ENCODE data around the gene PMM1.

PMM1 gene

DNA sequence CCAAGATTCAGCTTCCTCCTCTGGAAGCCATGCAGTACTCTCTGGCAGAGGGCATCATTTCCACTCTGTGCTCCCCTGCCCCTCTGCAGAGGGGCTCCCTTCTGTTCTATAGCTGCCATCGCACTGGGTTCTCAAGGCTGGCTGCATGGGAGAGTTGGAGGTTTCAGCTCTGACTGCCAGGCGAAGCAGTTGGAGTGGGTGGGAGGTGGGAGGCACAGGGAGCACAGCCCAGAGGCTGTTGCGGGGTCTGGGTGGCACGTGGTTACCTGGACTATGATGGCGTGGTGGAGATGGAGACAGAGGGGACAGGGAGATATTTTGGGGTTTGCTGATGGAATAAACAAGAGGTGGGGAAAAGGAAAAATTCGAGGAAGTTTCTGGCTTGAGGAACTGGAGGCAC, 4.8 kb downstream of the PMM1 start:
- TF ChIP-seq, protein P1, sequence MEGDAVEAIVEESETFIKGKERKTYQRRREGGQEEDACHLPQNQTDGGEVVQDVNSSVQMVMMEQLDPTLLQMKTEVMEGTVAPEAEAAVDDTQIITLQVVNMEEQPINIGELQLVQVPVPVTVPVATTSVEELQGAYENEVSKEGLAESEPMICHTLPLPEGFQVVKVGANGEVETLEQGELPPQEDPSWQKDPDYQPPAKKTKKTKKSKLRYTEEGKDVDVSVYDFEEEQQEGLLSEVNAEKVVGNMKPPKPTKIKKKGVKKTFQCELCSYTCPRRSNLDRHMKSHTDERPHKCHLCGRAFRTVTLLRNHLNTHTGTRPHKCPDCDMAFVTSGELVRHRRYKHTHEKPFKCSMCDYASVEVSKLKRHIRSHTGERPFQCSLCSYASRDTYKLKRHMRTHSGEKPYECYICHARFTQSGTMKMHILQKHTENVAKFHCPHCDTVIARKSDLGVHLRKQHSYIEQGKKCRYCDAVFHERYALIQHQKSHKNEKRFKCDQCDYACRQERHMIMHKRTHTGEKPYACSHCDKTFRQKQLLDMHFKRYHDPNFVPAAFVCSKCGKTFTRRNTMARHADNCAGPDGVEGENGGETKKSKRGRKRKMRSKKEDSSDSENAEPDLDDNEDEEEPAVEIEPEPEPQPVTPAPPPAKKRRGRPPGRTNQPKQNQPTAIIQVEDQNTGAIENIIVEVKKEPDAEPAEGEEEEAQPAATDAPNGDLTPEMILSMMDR (IDR thresholded peaks at IDR 0.05; ENCODE audit: poor library complexity, severe bottlenecking): no peak
- no peak for DNase-seq (ENCODE audit: low spot score)
- ATAC-seq (ENCODE audit: low read depth): no peak
- H3K36me3 ChIP-seq (ENCODE audit: low read depth): no peaks in the 10 kb centered on the region; the same call in 1 of the 2 replicates
- H3K4me1 ChIP-seq (ENCODE audit: insufficient read depth, poor library complexity, severe bottlenecking): peaks cover 3% of the 10 kb centered on the region
- no peaks in the 10 kb centered on the region for H3K9me3 ChIP-seq (ENCODE audit: severe bottlenecking)
- H3K27me3 ChIP-seq (ENCODE audit: insufficient read depth, poor library complexity, severe bottlenecking): no peaks in the 10 kb centered on the region
- no peak overlapping the region for H3K27ac ChIP-seq (ENCODE audit: poor library complexity, severe bottlenecking)
- H3K4me3 ChIP-seq (ENCODE audit: severe bottlenecking): no peak overlapping the region

DNA sequence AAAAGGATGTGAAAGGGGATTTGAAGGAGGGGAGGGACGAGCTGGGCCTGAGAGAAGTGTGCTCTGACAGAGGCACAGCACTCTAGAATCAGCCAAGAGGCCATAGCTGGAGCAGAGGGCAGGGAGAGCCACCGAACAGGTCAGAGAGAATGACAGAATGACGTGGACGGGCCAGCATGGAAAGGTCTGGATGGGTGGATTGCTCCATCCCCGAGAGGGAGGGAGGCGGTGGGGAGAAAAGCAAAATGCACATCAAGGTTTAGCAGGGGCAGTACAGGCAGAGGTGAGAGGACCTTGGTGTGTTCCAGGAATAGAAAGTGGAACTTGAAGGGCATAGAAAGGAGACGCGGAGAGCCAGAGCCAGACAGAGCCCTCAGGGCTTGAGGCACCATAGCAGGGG, 6.9 kb downstream of the PMM1 start:
- DNase-seq (ENCODE audit: low spot score) (no peak), ATAC-seq (ENCODE audit: low read depth) (no peak)
- no peak overlapping the region for H3K4me3 ChIP-seq (ENCODE audit: severe bottlenecking)
- H3K27me3 ChIP-seq (ENCODE audit: insufficient read depth, poor library complexity, severe bottlenecking): no peaks in the 10 kb centered on the region
- H3K36me3 ChIP-seq (ENCODE audit: low read depth): no peaks in the 10 kb centered on the region; the same call in 1 of the 2 replicates
- H3K9me3 ChIP-seq (ENCODE audit: severe bottlenecking): no peaks in the 10 kb centered on the region
- TF ChIP-seq, protein P1 (IDR thresholded peaks at IDR 0.05; ENCODE audit: poor library complexity, severe bottlenecking): no peak
- no peak overlapping the region for H3K27ac ChIP-seq (ENCODE audit: poor library complexity, severe bottlenecking)
- H3K4me1 ChIP-seq (ENCODE audit: insufficient read depth, poor library complexity, severe bottlenecking): no peaks in the 10 kb centered on the region

DNA sequence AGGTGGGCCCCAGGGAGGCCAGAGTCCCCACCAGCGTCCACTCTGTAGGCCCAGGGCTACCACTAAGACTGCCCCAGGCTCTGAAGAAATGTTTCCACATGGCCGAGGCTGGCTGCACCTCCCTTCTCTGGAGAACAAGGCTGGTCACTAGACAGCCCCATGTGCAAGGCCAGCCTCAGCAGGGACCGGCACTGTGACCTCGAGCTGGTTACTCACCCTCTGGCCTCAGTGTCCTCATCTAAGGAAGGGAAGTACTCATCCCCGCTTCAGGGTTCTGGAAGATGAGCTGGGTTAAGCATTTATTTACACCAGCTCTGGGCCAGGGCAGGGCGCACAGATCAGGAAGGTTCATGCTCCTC, 9.7 kb downstream of the PMM1 start:
- Histone ChIP-seq H3K27ac (ENCODE audit: poor library complexity, severe bottlenecking) (no peak overlapping the region), H3K27me3 (ENCODE audit: insufficient read depth, poor library complexity, severe bottlenecking) (no peaks in the 10 kb centered on the region), H3K36me3 (ENCODE audit: low read depth) (peaks cover 7% of the 10 kb centered on the region; the same call in 1 of the 2 replicates), H3K4me1 (ENCODE audit: insufficient read depth, poor library complexity, severe bottlenecking) (no peaks in the 10 kb centered on the region), H3K4me3 (ENCODE audit: severe bottlenecking) (no peak overlapping the region), H3K9me3 (ENCODE audit: severe bottlenecking) (no peaks in the 10 kb centered on the region)
- ATAC-seq (ENCODE audit: low read depth) (no peak), DNase-seq (ENCODE audit: low spot score) (no peak)
- TF ChIP-seq, protein P1 (IDR thresholded peaks at IDR 0.05; ENCODE audit: poor library complexity, severe bottlenecking): no peak

DNA sequence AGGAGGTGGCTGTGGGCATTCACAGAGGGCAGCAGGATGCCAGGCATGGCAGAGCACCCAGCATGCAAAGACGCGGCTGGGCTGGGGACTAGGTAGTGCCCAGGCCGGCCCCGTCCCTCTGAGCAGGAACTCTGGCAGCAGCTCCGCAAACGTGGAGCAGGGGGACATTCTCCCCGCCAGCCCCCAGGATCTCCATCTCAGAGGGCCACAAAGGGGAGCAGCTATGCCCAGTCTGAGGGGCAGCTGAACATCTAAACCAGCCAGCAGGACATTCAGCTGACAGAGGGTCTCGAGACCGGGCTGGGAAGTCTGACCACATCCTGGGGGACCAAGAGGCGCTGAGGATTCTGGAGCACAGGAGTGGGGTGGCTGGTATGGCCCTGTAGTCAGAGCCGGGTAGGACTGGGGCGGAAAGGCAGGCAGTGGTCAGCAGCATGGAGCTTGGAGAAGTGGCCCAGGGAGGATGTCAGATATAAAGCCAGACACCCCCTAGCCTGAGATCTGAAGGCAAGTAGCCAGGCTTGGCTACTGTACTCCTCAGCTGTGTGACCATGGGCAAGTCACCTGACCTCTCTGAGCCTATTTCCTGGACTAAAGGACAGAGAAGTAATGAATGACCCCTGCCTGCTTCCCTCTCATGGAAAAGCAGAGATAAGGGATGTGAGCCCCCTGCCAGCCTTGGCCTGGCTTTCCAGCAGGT, 10.2 kb downstream of the PMM1 start:
- no peak overlapping the region for H3K4me3 ChIP-seq (ENCODE audit: severe bottlenecking)
- no peaks in the 10 kb centered on the region for H3K9me3 ChIP-seq (ENCODE audit: severe bottlenecking)
- H3K36me3 ChIP-seq (ENCODE audit: low read depth): peaks cover 7% of the 10 kb centered on the region; the same call in 1 of the 2 replicates
- no peak overlapping the region for H3K27ac ChIP-seq (ENCODE audit: poor library complexity, severe bottlenecking)
- H3K4me1 ChIP-seq (ENCODE audit: insufficient read depth, poor library complexity, severe bottlenecking): no peaks in the 10 kb centered on the region
- DNase-seq (ENCODE audit: low spot score) (no peak), ATAC-seq (ENCODE audit: low read depth) (no peak)
- TF ChIP-seq, protein P1 (IDR thresholded peaks at IDR 0.05; ENCODE audit: poor library complexity, severe bottlenecking): no peak
- no peaks in the 10 kb centered on the region for H3K27me3 ChIP-seq (ENCODE audit: insufficient read depth, poor library complexity, severe bottlenecking)

DNA sequence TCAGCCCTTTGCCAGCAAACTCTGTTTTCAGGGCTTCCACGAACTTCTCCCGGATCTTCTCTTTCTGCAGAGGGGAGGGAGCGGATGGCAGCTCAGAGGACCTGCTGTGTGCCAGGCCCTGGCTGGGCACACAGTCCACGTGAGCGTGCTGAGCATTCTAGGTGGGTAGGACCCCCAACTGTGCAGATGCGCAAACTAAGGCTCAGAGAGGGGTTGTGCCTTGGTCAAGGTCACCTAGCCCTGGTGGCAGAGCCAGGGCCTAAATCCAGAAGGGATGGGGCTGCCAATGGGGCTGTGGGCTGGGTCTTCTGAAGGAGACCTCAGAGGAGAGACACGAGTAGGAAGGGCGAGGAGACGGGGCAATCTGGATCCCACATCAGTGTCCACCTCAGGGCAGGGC, 10.8 kb downstream of the PMM1 start:
- H3K4me1 ChIP-seq (ENCODE audit: insufficient read depth, poor library complexity, severe bottlenecking): no peaks in the 10 kb centered on the region
- H3K27ac ChIP-seq (ENCODE audit: poor library complexity, severe bottlenecking): no peak overlapping the region
- ATAC-seq (ENCODE audit: low read depth) (no peak), DNase-seq (ENCODE audit: low spot score) (no peak)
- H3K36me3 ChIP-seq (ENCODE audit: low read depth): peaks cover 7% of the 10 kb centered on the region; the same call in 1 of the 2 replicates
- no peak overlapping the region for H3K4me3 ChIP-seq (ENCODE audit: severe bottlenecking)
- H3K27me3 ChIP-seq (ENCODE audit: insufficient read depth, poor library complexity, severe bottlenecking): no peaks in the 10 kb centered on the region
- TF ChIP-seq, protein P1 (IDR thresholded peaks at IDR 0.05; ENCODE audit: poor library complexity, severe bottlenecking): no peak
- no peaks in the 10 kb centered on the region for H3K9me3 ChIP-seq (ENCODE audit: severe bottlenecking)
